Measurements from ENCODE around the gene TYW1. TPM values are rescaled to one million over a fixed set of nuclear protein-coding genes. Genes with fewer than 3 reads are reported as not detected.
"Not testable (repeated sequence)": the region's sequence is repeated elsewhere in the genome, so short reads cannot be mapped to it uniquely, and the experiment has no call there.

TYW1 gene
- total and polyA plus RNA-seq, 8 donors, result 4.0 to 9.2 (median 7.3) TPM

- H3K4me1 ChIP-seq; FAIRE-seq; ATAC-seq; H3K27ac ChIP-seq; H3K4me3 ChIP-seq; H3K27me3 ChIP-seq; H3K9me3 ChIP-seq; intact Hi-C loops (cut with DNase I); H3K36me3 ChIP-seq; DNase-seq: not testable (repeated sequence)
- 96 to 97% methylated on average over 8 of the region's 9 CpGs for WGBS, 2 donors
These were observed 202.4 kb downstream of the TYW1 start for GRCh38 chr7:67198865-67199526.

GRCh38 chr7:67205772-67206171 is 209.1 kb downstream of the TYW1 start:
- H3K27ac ChIP-seq; FAIRE-seq; H3K4me3 ChIP-seq; intact Hi-C loops (cut with DNase I); H3K27me3 ChIP-seq; ATAC-seq; H3K36me3 ChIP-seq; H3K9me3 ChIP-seq; H3K4me1 ChIP-seq; DNase-seq: not testable (repeated sequence)
- 59 to 60% methylated on average over 2 of the region's 2 CpGs for WGBS, 2 donors

GRCh38 chr7:67206452-67206851 is 209.8 kb downstream of the TYW1 start:
- Histone ChIP-seq H3K27me3 (no peaks in the 10 kb centered on the region), H3K4me3 (no peak overlapping the region), H3K36me3 (no peaks in the 10 kb centered on the region), H3K4me1 (no peaks in the 10 kb centered on the region), H3K27ac (no peak overlapping the region), H3K9me3 (no peaks in the 10 kb centered on the region)
- no peak for ATAC-seq
- intact Hi-C loops (cut with DNase I), result no loop called here
- WGBS, 2 donors, result 89 to 98% methylated on average over 5 of the region's 5 CpGs
- no peak for FAIRE-seq
- DNase-seq, result no peak
- TF ChIP-seq CTCF (IDR thresholded peaks at IDR 0.05), result no peak

GRCh38 chr7:67208656-67209055 is 212.0 kb downstream of the TYW1 start:
- H3K4me3 ChIP-seq; ATAC-seq; intact Hi-C loops (cut with DNase I); H3K36me3 ChIP-seq; H3K27ac ChIP-seq; DNase-seq; H3K27me3 ChIP-seq; H3K9me3 ChIP-seq; FAIRE-seq; H3K4me1 ChIP-seq: not testable (repeated sequence)
- 83 to 90% methylated on average over 4 of the region's 4 CpGs for WGBS, 2 donors

GRCh38 chr7:67209256-67209655 is 212.6 kb downstream of the TYW1 start:
- no peak for ATAC-seq
- intact Hi-C loops (cut with DNase I), result no loop called here
- WGBS, 2 donors, result 98% methylated on average over 4 of the region's 4 CpGs
- Histone ChIP-seq H3K36me3 (no peaks in the 10 kb centered on the region), H3K4me3 (no peak overlapping the region), H3K27ac (no peak overlapping the region), H3K27me3 (no peaks in the 10 kb centered on the region), H3K9me3 (no peaks in the 10 kb centered on the region), H3K4me1 (no peaks in the 10 kb centered on the region)
- FAIRE-seq, result no peak
- no peak for TF ChIP-seq CTCF (IDR thresholded peaks at IDR 0.05)
- no peak for DNase-seq

GRCh38 chr7:67210567-67210966 is 213.9 kb downstream of the TYW1 start:
- FAIRE-seq, result no peak
- Histone ChIP-seq H3K27ac (no peak overlapping the region), H3K9me3 (no peaks in the 10 kb centered on the region), H3K4me3 (no peak overlapping the region), H3K4me1 (no peaks in the 10 kb centered on the region), H3K27me3 (no peaks in the 10 kb centered on the region), H3K36me3 (no peaks in the 10 kb centered on the region)
- 90 to 99% methylated on average over 7 of the region's 7 CpGs for WGBS, 2 donors
- intact Hi-C loops (cut with DNase I), result no loop called here
- no peak for DNase-seq
- ATAC-seq, result no peak
- no peak for TF ChIP-seq CTCF (IDR thresholded peaks at IDR 0.05)

- ATAC-seq; DNase-seq; H3K4me1 ChIP-seq; H3K4me3 ChIP-seq; FAIRE-seq; H3K27me3 ChIP-seq; H3K36me3 ChIP-seq; intact Hi-C loops (cut with DNase I); H3K9me3 ChIP-seq; H3K27ac ChIP-seq: not testable (repeated sequence)
- WGBS, 2 donors, result 88% methylated on average over 10 of the region's 10 CpGs
These were observed 215.2 kb downstream of the TYW1 start for GRCh38 chr7:67211650-67212330.

GRCh38 chr7:67213038-67213437 is 216.4 kb downstream of the TYW1 start:
- intact Hi-C loops (cut with DNase I); H3K4me1 ChIP-seq; H3K27me3 ChIP-seq; DNase-seq; H3K4me3 ChIP-seq; FAIRE-seq; ATAC-seq; H3K36me3 ChIP-seq; H3K27ac ChIP-seq; H3K9me3 ChIP-seq: not testable (repeated sequence)
- 97 to 99% methylated on average over 7 of the region's 7 CpGs for WGBS, 2 donors

GRCh38 chr7:67223551-67223950 is 226.9 kb downstream of the TYW1 start:
- FAIRE-seq; intact Hi-C loops (cut with DNase I); H3K36me3 ChIP-seq; DNase-seq; H3K4me3 ChIP-seq; H3K27ac ChIP-seq; H3K9me3 ChIP-seq; ATAC-seq; H3K27me3 ChIP-seq; H3K4me1 ChIP-seq: not testable (repeated sequence)
- 98 to 100% methylated on average over 2 of the region's 2 CpGs for WGBS, 2 donors
